SK-N-SH (cell line): ENCODE measurements around the gene BRD1. TPM values are rescaled to one million over a fixed set of nuclear protein-coding genes. Genes with fewer than 3 reads are reported as not detected.

ENCODE experiments used
- CTCF ChIA-PET: fragments of 300-600, 350-600 bp; formaldehyde crosslinking; extraction: SDS; loops from one replicate; lab custom pipeline; 2021; lab: Yijun Ruan, JAX
- POLR2A ChIA-PET: fragments of 350-600 bp; sonication (Branson Sonifier 250); formaldehyde crosslinking; extraction: SDS; loops from one replicate; lab custom pipeline; 2020; ENCODE audit warnings: antibody characterized with exemption, inconsistent platforms; lab: Yijun Ruan, JAX
- DNase-seq: peaks from one replicate; pipeline ENCODE4 v3.0.0; 2012
- H2AFZ ChIP-seq: fragments of 200-600 bp; sonication (generic); 2 replicates; pipeline ENCODE4 v1.8.1; 2016; ENCODE audit warnings: antibody characterized with exemption, mild to moderate bottlenecking, low read depth
- H3F3A ChIP-seq: fragments of 200-600 bp; sonication (generic); replicated peaks from 2 replicates; pipeline ENCODE3; 2016; ENCODE audit warnings: antibody characterized with exemption, mild to moderate bottlenecking; ENCODE audit not compliant: insufficient read depth
- H3K27ac ChIP-seq, 2 experiments: fragments of 200-500 bp in 1 of 2; fragments of 200-600 bp in 1 of 2; sonication (Bioruptor generic) in 1 of 2; sonication (generic), shearing (Covaris generic) in 1 of 2; 2 replicates each; pipeline versions ENCODE4 v1.5.1 to v1.6.1; 2014 to 2016; ENCODE audit warnings: low read depth in 2 of 2, inconsistent platforms in 1 of 2, low read length in 1 of 2, mild to moderate bottlenecking in 1 of 2, mixed read lengths in 1 of 2
- H3K27me3 ChIP-seq: fragments of 200-600 bp; sonication (generic), shearing (Covaris generic); 2 replicates; pipeline ENCODE4 v1.6.1; 2016; ENCODE audit warnings: mixed run types; ENCODE audit not compliant: insufficient read depth
- H3K36me3 ChIP-seq, 2 experiments: fragments of 200-500 bp in 1 of 2; fragments of 200-600 bp in 1 of 2; sonication (Bioruptor generic) in 1 of 2; sonication (generic) in 1 of 2; replicated peaks in 1 of 2; 2 replicates each; pipeline versions ENCODE3 to v1.5.1; 2014 to 2016; ENCODE audit warnings: low read length in 1 of 2, mild to moderate bottlenecking in 1 of 2; ENCODE audit not compliant: insufficient read depth in 2 of 2, control insufficient read depth in 1 of 2
- H3K4me1 ChIP-seq, 2 experiments: fragments of 200-500 bp in 1 of 2; fragments of 200-600 bp in 1 of 2; sonication (Bioruptor generic) in 1 of 2; sonication (generic), shearing (Covaris generic) in 1 of 2; 2 replicates each; pipeline versions ENCODE4 v1.5.1 to v1.6.1; 2014 to 2016; ENCODE audit warnings: low read depth in 1 of 2, low read length in 1 of 2, mixed run types in 1 of 2; ENCODE audit not compliant: insufficient read depth in 2 of 2, control insufficient read depth in 1 of 2
- H3K4me2 ChIP-seq: fragments of 200-600 bp; sonication (generic), shearing (Covaris generic); 2 replicates; pipeline ENCODE4 v1.6.1; 2017; ENCODE audit warnings: mixed run types
- H3K4me3 ChIP-seq, 2 experiments: fragments of 200-500 bp in 1 of 2; fragments of 200-600 bp in 1 of 2; sonication (Bioruptor generic) in 1 of 2; sonication (generic), shearing (Covaris generic) in 1 of 2; 2 replicates each; pipeline versions ENCODE4 v1.5.1 to v1.8.1; 2014 to 2016; ENCODE audit warnings: low read depth in 2 of 2, inconsistent platforms in 1 of 2, low read length in 1 of 2, mild to moderate bottlenecking in 1 of 2, mixed read lengths in 1 of 2, moderate library complexity in 1 of 2
- H3K79me2 ChIP-seq: fragments of 200-600 bp; sonication (generic); 2 replicates; pipeline ENCODE4 v1.8.1; 2017; ENCODE audit warnings: mild to moderate bottlenecking; ENCODE audit not compliant: insufficient read depth
- H3K9ac ChIP-seq: fragments of 200-600 bp; sonication (generic); 2 replicates; pipeline ENCODE4 v1.6.1; 2017; ENCODE audit warnings: mixed run types
- H3K9me2 ChIP-seq: fragments of 200-600 bp; sonication (generic); 2 replicates; pipeline ENCODE4 v1.6.1; 2017; ENCODE audit warnings: mixed run types
- H3K9me3 ChIP-seq: fragments of 200-600 bp; sonication (generic); 2 replicates; pipeline ENCODE4 v1.6.1; 2017; ENCODE audit warnings: mixed run types, mild to moderate bottlenecking, moderate library complexity
- H4K20me1 ChIP-seq: fragments of 200-600 bp; sonication (generic); 2 replicates; pipeline ENCODE4 v1.6.1; 2017; ENCODE audit warnings: mild to moderate bottlenecking, mixed run types; ENCODE audit not compliant: insufficient read depth
- CHD2 ChIP-seq: fragments of 150-350 bp; IDR thresholded peaks from 2 replicates; pipeline ENCODE4 v1.6.1; 2018; ENCODE audit warnings: low read length; ENCODE audit not compliant: partially characterized antibody
- ELF1 ChIP-seq: IDR thresholded peaks from 2 replicates; pipeline ENCODE4 v1.4.0; 2012
- EP300 ChIP-seq, 2 experiments: IDR thresholded peaks; 2 replicates each; pipeline versions ENCODE4 v1.4.0 to v1.6.1; 2012; ENCODE audit warnings: borderline replicate concordance in 1 of 2, low read depth in 1 of 2, low read length in 1 of 2
- FOXM1 ChIP-seq: IDR thresholded peaks from 2 replicates; pipeline ENCODE4 v1.4.0; 2012; ENCODE audit warnings: low read depth, mild to moderate bottlenecking
- GABPA ChIP-seq: IDR thresholded peaks from 2 replicates; pipeline ENCODE4 v1.4.0; 2012; ENCODE audit warnings: low read depth, mild to moderate bottlenecking
- GATA2 ChIP-seq: sonication (generic); formaldehyde crosslinking; IDR thresholded peaks from 2 replicates; pipeline ENCODE4 v1.5.0; 2020; ENCODE audit warnings: mild to moderate bottlenecking, missing genetic modification reagents
- MXI1 ChIP-seq: IDR thresholded peaks from 2 replicates; pipeline ENCODE4 v1.6.1; 2012; ENCODE audit warnings: mild to moderate bottlenecking, low read depth, low read length, improper control_type of control experiment
- NFIC ChIP-seq: IDR thresholded peaks from 2 replicates; pipeline ENCODE4 v1.4.0; 2012; ENCODE audit warnings: borderline replicate concordance
- POLR2AphosphoS5 ChIP-seq: IDR thresholded peaks from 2 replicates; pipeline ENCODE4 v1.6.1; 2012; ENCODE audit warnings: low read depth, low read length
- RAD21 ChIP-seq: IDR thresholded peaks from 2 replicates; pipeline ENCODE4 v1.6.1; 2012; ENCODE audit warnings: mild to moderate bottlenecking, low read length
- RCOR1 ChIP-seq: fragments of 150-350 bp; IDR thresholded peaks from 2 replicates; pipeline ENCODE4 v1.6.1; 2017; ENCODE audit warnings: antibody characterized with exemption, low read length
- RFX5 ChIP-seq: IDR thresholded peaks from 2 replicates; pipeline ENCODE4 v1.6.1; 2012; ENCODE audit warnings: mild to moderate bottlenecking, improper control_type of control experiment, low read length
- RXRA ChIP-seq: IDR thresholded peaks from 2 replicates; pipeline ENCODE4 v1.4.0; 2012; ENCODE audit warnings: low read depth, mild to moderate bottlenecking, borderline replicate concordance
- SIN3A ChIP-seq: IDR thresholded peaks from 2 replicates; pipeline ENCODE4 v1.6.1; 2012; ENCODE audit warnings: low read depth, mild to moderate bottlenecking, low read length, moderate library complexity, borderline replicate concordance
- TAF1 ChIP-seq: IDR thresholded peaks from 2 replicates; pipeline ENCODE4 v1.6.1; 2012; ENCODE audit warnings: low read depth, mild to moderate bottlenecking, low read length, moderate library complexity, borderline replicate concordance
- TCF12 ChIP-seq: IDR thresholded peaks from 2 replicates; pipeline ENCODE4 v1.4.0; 2012
- ZBTB33 ChIP-seq: IDR thresholded peaks from 2 replicates; pipeline ENCODE4 v1.4.0; 2012; ENCODE audit warnings: low read depth, borderline replicate concordance
- WGBS: methylation state at CpG from one replicate; pipeline ENCODE4 v1.1.6; 2017; ENCODE audit warnings: low lambda C conversion rate; 5-methylcytosine and 5-hydroxymethylcytosine counted together
- polyA plus RNA-seq, 3 experiments: library from polyadenylated mRNA; depleted of rRNA; stranded (reverse); fragments of >200 nt; gene quantifications; 2 replicates each; pipeline ENCODE4 v1.2.3, GENCODE V29; 2012
- TF ChIP-seq, protein P1 (sequence below): IDR thresholded peaks from 2 replicates; pipeline ENCODE4 v1.4.0; 2012; ENCODE audit warnings: low read depth, borderline replicate concordance
- TF ChIP-seq, protein P2 (sequence below): fragments of 150-350 bp; IDR thresholded peaks from 2 replicates; pipeline ENCODE4 v1.6.1; 2016; ENCODE audit warnings: mild to moderate bottlenecking, low read depth, low read length

BRD1 gene
- polyA plus RNA-seq, 1 of the 3 experiments (the other 2 are of a cell fraction) = 10.3 TPM

GRCh38 chr22:49790912-49791311 is 36.8 kb downstream of the BRD1 start:
- no peak overlapping the region; a peak in 1 of 4 replicates for H3K27ac ChIP-seq
- H4K20me1 ChIP-seq = peaks cover 95% of the 10 kb centered on the region
- WGBS = 98% methylated on average over 6 of the region's 16 CpGs
- peaks cover 0 to 49% of the 10 kb centered on the region in 2 experiments; a peak in 1 of 4 replicates for H3K4me1 ChIP-seq
- TF ChIP-seq EP300 (IDR thresholded peaks at IDR 0.05; ENCODE audit: borderline replicate concordance in 1 of 2, low read depth in 1 of 2, low read length in 1 of 2) (no peak), RFX5 (no peak), TCF12 (no peak), CHD2 (no peak), MXI1 (no peak), POLR2AphosphoS5 (no peak), ZBTB33 (no peak), GATA2 (CRISPR knock-in tag) (no peak), GABPA (no peak), ELF1 (no peak)
- TF ChIP-seq, protein P1, sequence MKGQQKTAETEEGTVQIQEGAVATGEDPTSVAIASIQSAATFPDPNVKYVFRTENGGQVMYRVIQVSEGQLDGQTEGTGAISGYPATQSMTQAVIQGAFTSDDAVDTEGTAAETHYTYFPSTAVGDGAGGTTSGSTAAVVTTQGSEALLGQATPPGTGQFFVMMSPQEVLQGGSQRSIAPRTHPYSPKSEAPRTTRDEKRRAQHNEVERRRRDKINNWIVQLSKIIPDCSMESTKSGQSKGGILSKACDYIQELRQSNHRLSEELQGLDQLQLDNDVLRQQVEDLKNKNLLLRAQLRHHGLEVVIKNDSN = no peak
- H3K9me3 ChIP-seq = no peaks in the 10 kb centered on the region
- no peak overlapping the region for H2AFZ ChIP-seq
- H3K4me3 ChIP-seq = no peak overlapping the region
- H3K79me2 ChIP-seq = peaks cover 99% of the 10 kb centered on the region
- H3K36me3 ChIP-seq = peaks cover 21 to 90% of the 10 kb centered on the region in 2 experiments
- no peak for DNase-seq
- H3K27me3 ChIP-seq = no peaks in the 10 kb centered on the region
- POLR2A ChIA-PET = no interaction called here
- H3K9ac ChIP-seq = no peak overlapping the region
- H3K4me2 ChIP-seq = no peak overlapping the region
- CTCF ChIA-PET = interaction anchor here (0.6 to 1.3 kb wide), 3 partner anchors 23 to 202 kb away, joined by 3 to 4 read pairs (median 3); no protein-coding TSS in a partner anchor
- no peaks in the 10 kb centered on the region for H3F3A ChIP-seq
- no peaks in the 10 kb centered on the region for H3K9me2 ChIP-seq

GRCh38 chr22:49789289-49790141 is 38.2 kb downstream of the BRD1 start:
- H3K9ac ChIP-seq = no peak overlapping the region
- H3K4me1 ChIP-seq = peaks cover 0 to 41% of the 10 kb centered on the region in 2 experiments; a peak in 1 of 4 replicates
- H3K4me2 ChIP-seq = no peak overlapping the region
- H3K27ac ChIP-seq = peak overlapping the region in 1 of 2 experiments; percentile 19; a peak in 1 of 4 replicates
- ChIA-PET POLR2A (no interaction called here), CTCF (interaction anchor here (1.3 kb wide), 1 partner anchor 21 kb away, joined by 4 read pairs; no protein-coding TSS in a partner anchor)
- 92% methylated on average over 18 of the region's 26 CpGs for WGBS
- no peak overlapping the region for H2AFZ ChIP-seq
- H3K27me3 ChIP-seq = no peaks in the 10 kb centered on the region
- peaks cover 17 to 91% of the 10 kb centered on the region in 2 experiments for H3K36me3 ChIP-seq
- H3K9me2 ChIP-seq = no peaks in the 10 kb centered on the region
- peaks cover 93% of the 10 kb centered on the region for H4K20me1 ChIP-seq
- peaks cover 99% of the 10 kb centered on the region for H3K79me2 ChIP-seq
- no peaks in the 10 kb centered on the region for H3F3A ChIP-seq
- peak; percentile 61 for DNase-seq
- H3K9me3 ChIP-seq = no peaks in the 10 kb centered on the region
- no peak overlapping the region for H3K4me3 ChIP-seq
- TF ChIP-seq FOXM1 (no peak), RXRA (no peak), RCOR1 (no peak), NFIC (no peak), GATA2 (CRISPR knock-in tag) (no peak), GABPA (no peak), EP300 (IDR thresholded peaks at IDR 0.05; ENCODE audit: borderline replicate concordance in 1 of 2, low read depth in 1 of 2, low read length in 1 of 2) (no peak), TCF12 (no peak), ZBTB33 (no peak), TAF1 (no peak), RAD21 (no peak), SIN3A (no peak)
- TF ChIP-seq, protein P1 = no peak
- TF ChIP-seq, protein P2, sequence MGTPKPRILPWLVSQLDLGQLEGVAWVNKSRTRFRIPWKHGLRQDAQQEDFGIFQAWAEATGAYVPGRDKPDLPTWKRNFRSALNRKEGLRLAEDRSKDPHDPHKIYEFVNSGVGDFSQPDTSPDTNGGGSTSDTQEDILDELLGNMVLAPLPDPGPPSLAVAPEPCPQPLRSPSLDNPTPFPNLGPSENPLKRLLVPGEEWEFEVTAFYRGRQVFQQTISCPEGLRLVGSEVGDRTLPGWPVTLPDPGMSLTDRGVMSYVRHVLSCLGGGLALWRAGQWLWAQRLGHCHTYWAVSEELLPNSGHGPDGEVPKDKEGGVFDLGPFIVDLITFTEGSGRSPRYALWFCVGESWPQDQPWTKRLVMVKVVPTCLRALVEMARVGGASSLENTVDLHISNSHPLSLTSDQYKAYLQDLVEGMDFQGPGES = no peak
